ENCODE data around the gene TCP11L2.

TCP11L2 gene

DNA sequence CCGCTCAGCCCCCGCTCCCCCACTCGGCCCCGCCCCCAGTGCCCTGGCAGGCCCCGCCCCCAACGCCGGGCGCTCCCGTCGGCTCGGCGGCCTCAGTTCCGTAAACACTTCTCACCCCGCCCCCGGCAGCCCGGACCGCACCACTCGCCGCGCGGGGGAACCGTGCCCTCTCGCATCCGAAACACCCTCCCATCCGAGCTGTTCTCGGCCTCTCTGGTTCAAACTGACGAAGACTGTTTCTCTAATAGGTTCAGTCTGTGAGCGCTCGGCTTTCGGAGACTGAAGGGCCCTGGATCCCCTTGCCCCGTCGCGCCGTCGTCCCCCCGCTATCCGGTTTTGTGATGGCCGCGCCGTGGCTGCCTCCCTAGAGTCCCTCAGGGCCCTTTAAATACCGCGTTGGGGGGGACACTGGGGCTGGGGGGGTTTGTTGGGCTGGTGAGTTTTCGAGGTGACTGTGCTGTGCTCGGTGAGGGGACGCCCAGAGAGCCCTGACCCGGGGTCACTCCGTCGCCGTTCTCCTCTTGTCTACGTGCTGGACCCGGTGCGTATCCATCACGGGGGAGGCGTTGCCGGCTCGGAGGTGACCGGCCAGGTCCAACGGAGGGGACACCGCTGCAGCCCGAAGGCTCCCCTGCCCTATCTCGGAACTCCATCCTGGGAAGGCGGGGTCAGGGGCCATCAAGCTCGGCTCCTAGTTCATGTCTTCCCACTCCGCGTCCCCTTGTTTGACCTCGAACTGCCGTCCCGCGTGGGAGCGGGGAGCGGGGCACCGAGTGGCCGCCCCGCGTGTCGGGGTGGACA lies at the start of gene TCP11L2:
Gene TCP11L2, plus strand, starts transcription at position 333 of the 801 bp plus-strand sequence. CDS start 8,343 bp downstream, outside the sequence.
- peak; percentile 63 for DNase-seq

DNA sequence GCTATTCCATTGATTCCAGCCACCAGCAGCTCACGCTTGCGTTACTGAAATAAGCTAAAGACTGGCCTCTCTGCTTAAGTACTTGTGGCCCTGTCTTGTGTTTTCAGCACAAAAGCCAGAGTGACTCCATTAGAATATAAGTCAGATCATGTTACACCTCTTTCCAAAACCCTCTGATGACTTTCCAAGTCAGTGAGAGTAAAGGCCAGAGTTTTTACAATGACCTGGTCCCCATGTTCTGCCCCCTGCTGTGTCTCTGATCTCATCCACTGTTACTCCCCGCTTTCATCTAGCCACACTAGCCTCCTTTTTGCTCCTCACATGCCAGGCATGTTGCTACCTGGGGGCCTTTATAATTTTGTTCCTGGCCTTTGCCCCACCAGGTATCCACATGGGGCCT lies 47.8 kb upstream of the TCP11L2 start:
- no peak for DNase-seq

DNA sequence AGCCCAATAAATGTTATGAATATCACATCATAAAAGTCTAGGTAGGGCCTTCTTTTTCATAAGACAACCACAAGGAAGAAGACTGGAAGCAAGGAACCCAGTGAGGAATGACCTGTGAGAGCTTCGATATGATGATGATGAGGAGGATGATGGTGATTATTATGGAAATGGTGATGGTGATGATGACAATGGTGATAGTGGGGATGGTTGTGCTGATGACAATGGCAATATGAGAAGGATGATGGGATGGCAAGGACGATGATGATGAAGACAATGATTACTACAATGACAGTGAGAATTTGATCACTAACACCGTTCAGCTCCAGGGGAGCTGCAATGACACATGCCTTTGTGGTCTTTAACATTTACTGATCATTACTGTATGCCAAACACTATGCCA lies 47.0 kb upstream of the TCP11L2 start:
- no peak for DNase-seq

DNA sequence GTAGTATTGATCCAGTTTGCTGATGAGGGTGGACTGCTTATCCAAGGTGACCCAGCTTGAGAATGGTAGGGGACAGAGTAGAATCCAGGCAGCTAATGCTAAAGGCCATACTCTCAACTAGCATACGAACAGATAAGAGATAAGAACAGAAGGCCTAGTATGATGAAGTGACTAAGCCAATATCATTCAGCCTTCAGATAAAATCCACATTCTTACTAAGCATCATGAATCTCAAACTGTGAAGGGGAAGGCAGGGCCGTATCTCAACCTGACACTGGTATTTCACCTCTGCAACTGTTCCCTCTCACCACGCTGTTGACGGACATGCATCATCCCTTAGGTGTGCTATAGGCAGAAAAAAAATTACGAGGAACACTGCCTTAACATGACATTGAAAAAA lies 46.6 kb upstream of the TCP11L2 start:
- peak; percentile 17 for DNase-seq

DNA sequence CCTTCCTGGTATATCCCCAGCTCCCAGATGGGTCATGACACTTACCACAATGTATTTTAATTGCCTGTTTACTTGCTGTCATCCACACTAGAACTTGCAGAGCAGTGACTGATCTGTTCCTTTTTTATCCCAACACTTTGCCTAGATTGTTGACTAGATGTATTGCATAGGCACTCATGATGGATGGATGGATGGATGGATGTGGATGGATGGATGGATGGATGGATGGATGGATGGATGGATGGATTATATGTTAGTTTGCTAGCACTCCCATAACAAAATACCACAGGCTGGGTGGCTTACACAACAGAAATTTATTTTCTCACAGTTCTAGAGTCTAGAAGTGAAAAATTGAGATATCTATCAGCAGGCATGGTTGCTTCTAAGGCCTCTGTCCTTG lies 46.0 kb upstream of the TCP11L2 start:
- no peak for DNase-seq

DNA sequence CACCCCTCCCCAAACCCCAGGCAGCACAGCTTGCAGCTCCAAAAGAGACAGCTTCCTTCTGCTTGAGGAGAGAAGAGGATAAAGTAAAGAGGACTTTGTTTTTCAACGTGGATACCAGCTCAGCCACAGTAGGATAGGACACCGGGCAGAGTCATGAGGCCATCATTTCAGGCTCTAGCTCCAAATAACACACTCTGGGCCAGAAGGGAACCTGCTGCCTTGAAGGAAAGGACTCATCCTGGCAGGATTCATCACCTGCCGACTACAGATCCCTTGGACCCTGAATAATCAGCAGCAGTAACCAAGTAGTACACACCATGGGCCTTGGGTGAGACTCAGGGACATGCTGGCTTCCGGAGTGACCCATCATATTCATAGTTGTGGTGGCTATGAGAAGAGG lies 44.3 kb upstream of the TCP11L2 start:
- DNase-seq: no peak

DNA sequence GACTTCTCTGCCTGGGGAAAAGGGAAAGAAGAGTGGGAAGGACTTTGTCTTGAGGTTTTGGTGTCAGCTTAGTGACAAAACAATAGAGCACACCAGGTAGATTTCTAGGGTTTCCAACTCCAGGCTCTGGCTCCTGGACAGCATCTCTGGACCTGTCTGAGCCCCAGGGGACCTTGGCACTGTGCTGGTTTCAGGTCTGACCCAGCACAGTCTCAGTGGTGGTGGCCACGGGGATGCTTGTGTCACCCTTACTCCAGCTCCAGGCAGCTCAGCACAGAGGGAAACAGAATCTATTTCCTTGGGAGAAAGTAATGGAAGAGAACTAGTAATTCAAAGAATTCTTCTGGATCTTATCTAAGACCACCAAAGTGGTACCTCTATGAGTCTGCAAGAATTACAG lies 43.6 kb upstream of the TCP11L2 start:
- no peak for DNase-seq

DNA sequence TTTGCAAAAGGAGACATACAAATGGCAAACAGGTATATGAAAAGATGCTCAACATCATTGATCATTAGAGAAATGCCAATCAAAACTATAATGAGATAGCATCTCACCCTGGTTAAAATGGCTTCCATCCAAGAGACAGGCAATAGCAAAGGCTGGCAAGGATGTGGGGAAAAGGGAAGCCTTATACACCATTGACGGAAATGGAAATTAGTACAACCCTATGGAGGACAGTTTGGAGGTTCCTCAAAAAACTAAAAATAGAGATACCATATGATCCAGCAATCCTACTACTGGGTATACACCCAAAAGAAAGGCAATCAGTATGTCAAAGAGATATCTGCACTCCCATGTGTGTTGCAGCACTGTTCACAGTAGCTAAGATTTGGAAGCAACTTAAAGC lies 37.4 kb upstream of the TCP11L2 start:
- DNase-seq: no peak

DNA sequence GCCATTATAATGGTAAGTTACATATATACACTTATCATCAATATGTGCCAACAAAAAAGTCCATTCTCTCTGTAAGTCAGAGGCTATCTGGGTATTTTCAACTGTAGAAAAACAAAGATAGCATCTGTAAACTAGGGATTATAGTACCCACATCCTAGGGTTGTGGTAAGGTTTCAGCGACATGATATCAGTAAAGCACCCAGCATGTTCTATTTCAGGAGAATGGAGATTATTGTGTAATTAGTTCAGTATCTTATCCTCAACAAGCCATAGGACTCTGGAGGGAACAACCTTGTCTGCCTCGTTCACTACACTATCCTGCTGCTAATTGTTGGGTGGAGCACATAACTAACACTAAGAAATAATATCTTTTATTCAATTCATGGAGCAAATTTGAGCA lies 35.0 kb upstream of the TCP11L2 start:
- DNase-seq: no peak

DNA sequence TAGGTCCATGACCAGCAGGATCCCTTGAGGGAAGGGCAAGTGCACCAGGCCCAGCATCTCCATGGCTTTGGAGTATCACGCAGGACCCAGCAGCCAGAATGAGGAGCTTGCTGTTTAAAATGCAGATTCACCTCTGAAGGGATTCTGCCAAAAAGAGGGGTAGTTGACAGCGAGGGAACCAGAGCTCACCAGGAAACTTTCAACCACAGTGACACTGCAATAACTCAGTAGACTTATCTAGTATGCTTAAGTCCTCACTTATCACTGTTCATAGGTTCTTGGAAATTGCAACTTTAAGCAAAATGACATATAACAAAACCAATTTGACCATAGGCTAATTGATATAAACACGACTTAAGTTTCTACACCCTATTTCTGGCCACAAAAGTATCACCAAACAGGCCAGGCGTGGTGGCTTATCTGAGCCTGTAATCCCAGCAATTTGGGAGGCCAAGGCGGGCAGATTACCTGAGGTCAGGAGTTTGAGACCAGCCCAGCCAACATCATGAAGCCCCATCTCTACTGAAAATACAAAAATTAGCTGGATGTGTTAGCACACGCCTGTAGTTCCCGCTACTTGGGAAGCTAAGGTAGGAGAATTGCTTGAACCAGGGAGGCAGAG lies 33.3 kb upstream of the TCP11L2 start:
- no peak for DNase-seq

DNA sequence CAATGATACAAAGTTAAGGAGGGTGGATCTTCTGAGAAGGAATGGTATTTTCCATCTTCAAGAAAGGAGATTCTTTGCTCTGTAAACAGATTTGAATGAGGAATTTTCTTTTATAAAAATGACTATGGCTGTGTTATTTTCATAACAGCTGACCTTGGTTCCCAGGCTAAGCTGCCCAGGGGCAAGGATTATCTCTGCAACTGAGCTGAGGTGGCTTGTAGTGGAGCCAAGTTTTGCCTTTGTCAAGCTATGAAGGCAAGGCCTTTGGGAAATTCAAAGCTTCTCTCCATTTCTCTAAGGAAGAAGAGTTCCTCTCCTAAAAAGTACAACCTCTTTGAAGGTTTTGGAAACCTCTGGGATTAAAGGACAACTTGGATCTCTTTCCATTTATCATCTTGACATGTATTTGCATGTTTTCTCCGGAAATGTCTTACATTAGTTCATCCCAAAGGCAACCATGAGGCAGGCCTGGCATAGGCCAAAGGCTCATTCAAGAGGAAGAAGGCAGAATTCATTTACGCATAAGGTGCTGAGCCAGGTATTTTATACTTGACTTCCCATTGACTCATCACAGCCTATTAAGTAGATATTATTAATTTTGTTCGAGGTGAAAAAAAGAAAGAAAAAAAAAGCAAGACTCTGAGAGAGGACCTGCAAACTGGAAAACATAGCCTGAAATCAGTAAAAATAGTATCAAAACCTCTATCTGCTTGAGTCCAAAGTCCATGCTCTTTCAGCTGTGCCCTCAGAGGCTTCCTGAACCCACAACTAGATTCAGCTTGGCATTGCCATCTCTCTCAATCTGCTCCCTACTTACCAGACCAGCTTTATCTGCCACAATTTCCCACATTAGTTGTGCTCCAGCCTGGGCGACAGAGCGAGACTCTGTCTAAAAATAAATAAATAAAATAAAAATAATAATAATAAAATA lies 30.7 kb upstream of the TCP11L2 start:
- no peak for DNase-seq

DNA sequence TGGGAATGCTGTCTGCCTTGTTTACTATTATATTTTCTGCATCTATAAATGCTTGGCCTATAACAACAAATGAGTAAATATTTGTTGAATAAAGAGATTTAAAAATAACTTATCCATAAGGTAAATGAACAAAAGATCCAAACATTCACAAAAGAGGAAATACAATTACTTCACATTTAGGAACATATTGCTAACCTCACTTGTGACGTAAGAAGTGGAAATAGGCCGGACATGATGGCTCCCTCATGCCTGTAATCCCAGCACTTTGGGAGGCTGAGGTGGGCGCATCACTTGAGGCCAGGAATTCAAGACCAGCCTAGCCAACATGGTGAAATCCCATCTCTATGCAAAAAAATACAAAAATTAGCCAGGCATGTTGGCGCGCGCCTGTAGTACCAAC lies 29.0 kb upstream of the TCP11L2 start:
- DNase-seq: no peak

DNA sequence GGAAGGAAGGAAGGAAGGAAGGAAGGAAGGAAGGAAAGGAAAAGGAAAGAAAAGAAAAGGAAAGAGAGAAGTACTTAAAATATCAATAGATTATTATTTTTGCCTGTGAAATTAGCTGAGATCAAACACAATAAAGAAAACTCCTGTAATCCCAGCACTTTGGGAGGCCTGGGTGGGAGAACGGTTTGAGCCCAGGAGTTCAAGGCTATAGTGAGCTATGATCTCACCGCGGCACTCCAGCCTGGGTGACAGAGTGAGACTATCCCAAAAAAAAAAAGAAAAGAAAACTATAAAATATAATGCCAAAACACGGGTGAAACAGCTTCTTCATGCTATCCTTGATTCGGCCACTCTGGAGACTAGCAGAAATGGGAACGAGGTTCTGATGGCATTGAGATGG lies 28.5 kb upstream of the TCP11L2 start:
- DNase-seq: no peak

DNA sequence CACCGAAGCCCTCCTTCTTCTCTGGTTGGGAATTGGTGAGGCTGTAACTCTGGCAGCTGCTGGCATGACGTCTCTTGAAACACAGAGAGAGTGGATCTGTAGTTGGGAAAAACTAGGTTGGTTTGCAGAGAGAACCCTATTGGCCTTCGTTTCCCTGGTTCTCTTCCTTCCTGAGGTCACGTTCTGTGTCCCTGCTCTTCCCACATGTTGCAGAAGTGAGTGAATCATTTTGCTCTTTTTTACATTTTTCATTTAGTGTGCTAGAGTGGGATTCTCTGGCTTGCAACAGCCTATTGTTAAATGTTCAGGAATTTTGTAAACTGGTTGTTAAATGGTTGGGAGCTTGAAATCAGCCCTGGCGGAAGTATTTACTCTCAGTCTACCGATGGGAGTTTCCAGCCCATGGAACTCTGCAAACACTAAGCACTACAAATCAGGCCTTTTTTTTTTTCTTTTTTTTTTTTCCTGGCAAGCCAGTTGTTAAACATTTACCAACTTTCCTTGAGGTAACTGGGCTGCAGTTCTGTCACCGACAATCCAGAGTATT lies 27.9 kb upstream of the TCP11L2 start:
- DNase-seq: no peak

DNA sequence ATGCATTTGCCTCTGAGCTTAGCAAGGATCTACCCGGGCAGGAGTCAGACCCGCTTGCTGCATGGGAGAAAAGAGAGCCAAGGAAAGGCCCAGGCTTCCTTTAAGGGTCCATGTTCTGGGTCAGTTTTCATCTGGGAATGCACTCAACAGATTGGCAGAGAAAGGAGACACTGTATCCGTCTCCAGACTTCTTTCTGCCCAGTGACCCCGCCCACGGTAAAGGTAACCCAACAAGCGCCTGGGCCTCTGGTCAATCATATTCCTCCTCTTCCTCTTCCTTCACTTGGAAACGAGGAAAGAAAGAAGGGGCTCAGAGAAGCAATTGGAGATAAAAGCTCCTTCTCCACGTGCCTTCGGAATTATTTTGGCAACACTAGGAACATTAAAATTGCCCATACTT lies 27.1 kb upstream of the TCP11L2 start:
- no peak for DNase-seq

DNA sequence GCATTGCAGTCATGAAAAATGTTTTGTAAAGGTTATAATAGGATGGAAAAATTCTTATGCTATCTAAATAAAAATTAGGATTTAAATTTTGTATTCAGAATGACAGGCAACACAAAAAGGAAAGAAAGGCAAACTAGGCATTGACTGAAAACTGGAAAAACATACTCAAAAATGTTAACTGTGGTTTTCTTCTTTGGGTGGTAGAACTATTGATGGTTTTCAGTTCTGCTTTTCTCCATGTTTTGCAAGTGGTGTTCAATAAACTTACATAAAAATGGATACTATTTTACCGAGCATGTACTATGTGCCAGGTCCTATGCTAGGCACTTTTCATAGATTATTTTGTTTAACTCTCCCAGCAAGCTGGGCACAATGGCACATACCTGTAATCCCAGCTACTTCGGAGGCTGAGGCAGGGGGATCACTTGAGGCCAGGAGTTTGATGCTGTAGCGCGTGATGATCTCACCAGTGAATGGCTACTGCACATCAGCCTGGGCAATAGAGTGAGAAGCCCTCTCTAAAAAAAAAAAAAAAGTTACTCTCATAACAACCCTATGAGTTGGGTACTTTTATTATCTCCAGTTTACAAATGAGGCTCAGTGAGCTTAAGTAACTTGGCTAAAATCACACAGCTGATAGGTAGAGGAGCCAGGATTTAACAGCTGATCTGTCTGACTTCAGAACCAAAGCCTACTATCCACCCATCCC lies 26.3 kb upstream of the TCP11L2 start:
- no peak for DNase-seq

DNA sequence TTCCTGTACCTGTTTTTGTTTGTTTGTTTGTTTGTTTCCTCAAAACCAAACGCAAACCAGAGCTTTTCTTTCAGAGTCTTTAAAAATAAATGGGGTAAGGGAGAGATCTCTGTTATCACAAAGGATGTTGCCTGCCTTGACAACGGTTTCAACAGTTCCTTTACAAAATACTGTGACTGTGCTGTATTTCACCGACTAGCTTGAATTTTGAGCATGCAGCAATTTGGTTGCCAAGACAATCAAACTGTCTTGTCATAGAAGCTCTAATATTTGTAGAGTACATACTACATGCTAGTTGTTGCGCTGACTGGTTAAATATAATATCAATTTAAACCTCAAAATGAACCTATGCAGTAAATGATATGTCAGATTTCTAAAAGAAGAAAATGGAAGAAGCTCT lies 22.4 kb upstream of the TCP11L2 start:
- no peak for DNase-seq

DNA sequence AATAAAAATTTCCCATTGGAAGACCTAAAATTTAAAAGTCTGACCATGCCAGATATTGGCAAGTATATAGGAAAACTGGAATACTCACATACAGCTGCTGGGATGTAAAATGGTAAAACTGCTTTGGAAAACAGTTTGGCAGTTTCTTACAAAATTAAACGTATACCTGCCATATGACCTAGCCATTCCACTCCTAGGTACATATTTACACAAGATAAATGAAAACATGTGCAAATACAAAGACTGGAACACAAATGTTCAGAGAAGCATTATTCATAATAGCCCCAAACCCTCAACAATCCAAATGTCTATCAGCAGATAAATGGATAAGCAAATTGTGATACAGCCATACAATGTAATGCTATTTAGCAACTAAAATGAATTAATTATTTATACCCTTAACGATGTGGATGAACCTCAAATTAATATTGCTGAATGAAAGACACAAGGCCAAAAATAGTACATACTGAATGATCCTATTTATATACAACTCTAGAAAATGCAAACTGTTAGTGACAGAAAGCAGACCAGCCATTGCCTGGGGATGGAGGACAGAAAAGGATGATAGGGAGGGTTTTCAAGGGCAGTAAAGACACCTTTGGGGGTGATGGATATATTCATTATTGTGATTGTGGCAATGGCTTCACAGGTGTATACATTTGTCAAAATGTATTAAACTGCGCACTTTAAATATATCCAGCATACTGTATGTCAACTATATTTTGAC lies 21.3 kb upstream of the TCP11L2 start:
- no peak for DNase-seq

DNA sequence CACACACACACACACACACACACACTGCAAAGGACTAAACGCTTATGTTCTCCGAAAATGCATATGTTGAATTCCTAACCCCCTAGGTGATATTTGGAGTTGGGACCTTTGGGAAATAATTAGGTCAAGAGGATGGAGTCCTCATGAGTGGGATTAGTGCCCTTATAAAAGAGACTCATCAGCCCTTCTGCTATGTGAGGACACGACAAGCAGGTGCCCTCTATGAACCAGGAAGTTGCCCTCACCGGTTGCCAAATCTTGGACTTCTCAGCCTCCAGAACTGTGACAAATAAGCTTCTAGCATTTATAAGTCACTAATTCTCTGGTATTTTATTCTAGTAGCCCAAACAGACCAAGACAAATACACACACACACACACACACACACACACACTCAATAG lies 20.7 kb upstream of the TCP11L2 start:
- DNase-seq: no peak

DNA sequence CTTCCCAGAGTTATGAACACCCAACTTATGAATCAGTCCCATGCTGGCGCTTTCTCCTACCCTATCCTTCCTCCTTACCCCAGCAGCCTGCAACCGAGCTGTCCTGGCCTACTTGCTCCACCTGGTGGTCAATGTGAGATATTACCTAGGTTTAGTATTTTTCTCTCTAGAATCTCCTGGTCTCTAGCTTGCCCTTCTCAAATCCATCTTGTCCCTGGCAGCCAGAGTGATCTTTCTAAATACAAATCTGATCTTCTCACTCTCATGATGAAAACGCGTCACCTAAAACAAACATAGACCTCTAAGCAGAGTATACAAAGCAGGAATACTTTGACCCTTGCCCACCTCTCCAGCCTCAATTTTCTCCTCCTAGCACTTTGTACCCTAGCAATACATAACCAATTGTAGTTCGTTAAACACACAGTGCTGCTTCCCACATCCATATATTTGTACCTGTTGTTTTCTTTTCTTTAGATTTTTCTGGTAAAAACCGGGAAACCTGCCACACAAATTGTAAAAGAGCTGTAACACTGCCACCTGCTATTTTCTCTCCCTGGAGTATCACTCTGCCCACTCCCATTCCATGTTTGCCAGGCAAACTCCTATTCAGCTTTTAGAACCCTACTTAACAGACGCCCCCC lies 20.0 kb upstream of the TCP11L2 start:
- peak; percentile 59 for DNase-seq

DNA sequence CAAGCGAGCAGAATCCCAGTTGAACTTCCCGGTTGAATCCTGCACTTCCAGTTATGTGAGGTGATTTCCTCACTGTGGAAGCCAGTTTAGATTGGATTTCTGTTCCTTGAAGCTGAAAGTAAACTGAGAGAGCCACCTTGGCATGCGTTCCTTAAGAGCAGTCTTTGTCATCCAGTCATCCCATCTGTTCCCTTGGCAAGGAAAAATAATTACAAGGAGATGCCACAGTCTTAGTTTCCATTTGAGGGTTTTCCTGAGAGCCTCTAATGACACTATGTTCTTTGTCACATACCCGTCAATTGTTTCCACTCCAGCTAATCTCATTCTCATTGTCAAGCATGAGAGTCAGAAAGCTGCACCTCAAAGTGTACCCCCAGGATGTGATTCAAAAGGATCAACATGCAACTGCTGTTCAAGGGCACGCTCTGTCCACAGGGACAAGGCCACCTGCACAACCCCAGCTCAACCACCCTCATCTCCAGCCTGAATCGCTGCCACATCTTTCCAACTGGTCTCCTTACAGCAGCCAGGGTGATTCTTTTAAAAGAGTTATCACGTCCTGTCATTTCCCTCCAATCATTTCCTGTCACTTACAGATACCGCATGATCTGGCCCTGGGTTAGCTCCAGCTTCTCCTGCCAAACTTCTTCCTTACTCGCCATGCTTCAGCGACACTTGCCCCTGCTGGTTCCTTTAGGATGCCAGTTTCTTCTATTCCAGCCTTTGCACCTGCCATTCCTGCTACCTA lies 18.0 kb upstream of the TCP11L2 start:
- DNase-seq: no peak

Data from NCI-H226 (cell line).